NCI-H2196 treated with DMSO at 0.1 percent for 48 hours (cell line): Measurements from ENCODE around the gene DHX58.

ENCODE experiments used
- DNase-seq: peaks from one replicate; lab custom pipeline; 2025; ENCODE audit not compliant: unreplicated experiment; lab: John Stamatoyannopoulos, UW

Gene DHX58

DNA sequence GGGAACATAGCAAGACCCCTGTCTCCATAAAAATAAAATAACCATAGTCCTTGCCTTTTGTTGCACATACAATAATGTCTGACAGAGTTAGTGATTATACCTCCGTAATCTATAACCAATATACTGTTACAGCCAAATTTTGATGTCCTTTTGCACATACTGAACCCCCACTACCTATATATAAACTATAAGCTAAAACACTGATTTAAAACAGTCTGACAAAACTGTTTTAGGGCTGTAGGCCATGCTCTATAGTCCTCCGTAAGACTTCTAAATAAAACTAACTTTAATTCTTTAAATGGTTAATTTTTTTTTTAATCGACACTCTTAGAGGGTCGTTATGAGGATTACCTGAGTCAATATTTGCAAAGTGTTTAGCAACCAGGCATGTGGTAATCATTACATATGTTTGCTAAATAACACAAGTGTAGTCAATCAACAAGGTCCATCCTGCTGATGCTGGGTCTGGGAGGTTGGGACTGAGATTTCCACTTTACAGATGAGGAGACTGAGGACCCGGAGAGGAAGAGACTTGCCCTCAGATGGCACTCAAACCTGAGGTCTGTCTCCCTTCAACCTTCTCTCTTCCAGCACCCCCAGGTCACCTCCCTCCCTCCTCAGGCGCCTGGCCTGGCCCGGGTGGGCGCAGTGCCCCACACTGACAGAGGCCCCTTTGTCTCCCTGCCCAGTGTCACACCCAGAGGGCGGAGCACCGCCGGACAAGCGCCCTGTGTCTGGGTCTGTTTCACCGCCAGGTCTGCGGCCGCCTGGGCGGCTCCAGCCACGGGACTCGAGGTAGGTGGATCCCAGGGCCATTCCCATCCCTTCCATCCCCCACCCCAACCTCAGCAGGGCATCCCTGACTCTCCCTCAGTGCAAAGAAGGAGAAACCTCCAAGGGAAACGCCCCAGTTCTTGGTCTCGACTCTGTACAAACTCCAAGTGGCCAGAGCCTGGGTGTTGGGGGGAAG, 24.5 kb downstream of the DHX58 start:
- DNase-seq, result no peak

DNA sequence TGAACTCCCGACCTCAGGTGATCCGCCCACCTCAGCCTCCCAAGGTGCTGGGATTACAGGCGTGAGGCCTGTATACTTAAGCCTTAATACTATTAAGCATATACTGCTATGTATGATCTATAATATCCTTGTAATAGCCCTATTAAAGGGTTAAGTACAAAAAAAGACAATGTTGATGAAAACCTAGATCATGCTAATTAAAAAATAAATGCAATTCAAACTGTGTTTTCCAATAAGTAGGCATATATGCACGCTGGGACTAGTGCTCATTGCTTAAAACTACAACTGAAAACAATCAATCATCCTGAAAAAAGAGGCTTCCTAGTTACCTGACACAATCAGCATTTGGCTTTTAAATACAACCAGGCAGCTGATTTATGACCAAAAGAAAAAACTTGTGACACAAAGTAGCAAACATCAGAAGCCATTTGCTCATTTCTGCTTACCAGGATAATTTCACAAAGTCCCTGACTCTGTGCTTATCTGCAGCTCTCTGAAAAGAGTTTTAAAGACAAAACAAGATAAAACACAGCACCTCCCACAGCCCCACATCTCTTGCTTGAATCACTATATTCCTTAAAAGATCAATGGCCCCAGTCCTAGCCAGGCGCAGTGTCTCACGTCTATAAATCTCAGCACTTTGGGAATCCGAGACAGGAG, 25.3 kb downstream of the DHX58 start:
- no peak for DNase-seq

DNA sequence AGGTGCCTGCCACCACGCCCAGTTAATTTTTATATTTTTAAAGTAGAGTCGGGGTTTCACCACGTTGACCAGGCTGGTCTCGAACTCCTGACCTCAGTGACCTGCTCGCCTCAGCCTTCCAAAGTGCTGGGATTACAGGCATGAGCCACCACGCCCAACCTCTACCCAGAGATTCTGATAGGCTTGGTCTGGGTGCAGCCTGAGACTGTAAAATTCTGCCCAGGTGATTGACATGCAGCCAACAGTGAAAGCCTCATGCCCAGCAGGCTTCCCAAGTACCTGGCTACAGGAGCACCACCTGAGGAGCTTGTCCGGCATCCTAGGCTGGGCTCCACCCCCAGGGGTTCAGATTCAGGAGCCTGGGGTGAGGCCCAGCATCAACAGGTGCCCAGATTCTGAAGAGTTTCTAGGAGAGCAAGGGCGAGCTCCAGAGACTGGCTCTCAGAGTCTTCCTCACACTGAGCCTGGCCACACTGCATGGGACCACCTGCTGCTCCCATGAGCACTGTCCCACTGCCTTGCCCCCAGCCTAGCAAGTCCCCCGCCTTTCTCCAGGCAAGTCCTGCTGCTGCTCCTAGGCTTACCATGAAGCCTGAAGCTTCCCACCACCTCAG, 30.9 kb downstream of the DHX58 start:
- no peak for DNase-seq

DNA sequence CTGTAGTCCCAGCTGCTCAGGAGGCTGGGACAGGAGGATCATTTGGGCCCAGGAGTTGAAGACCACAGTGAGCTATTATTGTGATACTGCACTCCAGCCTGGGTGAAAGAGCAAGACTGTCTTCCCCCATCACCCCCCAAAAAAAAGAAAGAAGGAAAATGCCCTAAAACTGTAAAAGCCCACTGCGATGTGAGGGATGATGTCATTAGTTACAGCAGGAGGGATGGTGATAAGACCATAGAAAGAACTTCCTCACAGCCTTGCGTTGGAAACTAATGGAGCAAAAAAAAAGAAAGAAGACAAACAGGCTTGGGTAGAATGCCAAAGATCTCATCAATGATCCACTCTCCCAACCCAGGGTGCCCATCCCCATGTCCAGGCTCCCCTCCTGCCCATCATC, 33.0 kb downstream of the DHX58 start:
- DNase-seq, result no peak

DNA sequence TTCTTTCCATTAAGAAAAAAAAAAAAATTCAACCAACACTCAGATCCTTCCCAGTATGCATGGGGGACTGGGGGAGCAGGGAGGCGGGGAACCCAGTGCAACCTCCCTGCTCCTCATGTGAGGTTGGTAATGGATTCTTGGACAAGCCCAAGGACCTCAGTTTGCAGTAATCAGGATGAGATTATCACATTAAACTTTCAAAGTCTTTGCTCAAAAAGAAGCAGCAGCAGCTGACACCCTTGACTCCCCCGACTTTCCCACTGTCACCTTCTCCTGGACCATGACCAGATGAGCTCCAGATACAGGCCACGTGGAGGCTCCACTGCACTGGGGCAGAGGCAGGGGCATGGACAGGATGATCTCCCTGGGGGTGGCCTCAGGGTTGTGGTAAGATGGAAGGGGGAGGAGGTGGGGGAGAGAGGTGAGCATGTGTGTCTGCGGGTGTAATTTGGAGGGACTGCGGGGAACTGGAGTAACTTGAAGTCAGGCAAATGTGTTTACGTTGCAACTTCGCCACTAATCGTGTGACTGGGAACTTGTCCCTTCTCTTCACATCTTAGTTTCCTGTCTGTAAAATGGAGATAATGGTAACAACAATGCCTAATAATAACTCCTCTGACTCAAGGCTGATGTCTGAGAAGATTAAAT, 34.0 kb downstream of the DHX58 start:
- DNase-seq, result no peak

DNA sequence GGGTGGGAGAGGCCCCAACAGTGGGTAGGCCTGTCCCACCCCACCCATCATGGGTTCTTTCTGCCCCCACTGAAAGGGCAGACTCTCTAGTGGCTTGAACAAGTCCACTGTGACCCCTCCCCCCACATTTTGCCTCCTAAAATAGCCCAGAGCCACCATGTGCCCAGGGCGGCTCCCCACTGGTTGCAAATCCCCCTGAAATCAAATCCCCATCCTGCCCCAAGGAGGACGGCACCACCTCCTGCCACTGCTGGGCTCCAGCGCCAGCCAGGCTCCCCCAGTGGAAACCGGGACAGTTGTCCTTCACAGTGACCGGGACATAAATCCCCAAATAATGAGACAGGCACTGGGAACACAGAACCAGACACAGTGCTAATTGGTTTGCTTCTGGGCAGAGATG, 34.8 kb downstream of the DHX58 start:
- no peak for DNase-seq

DNA sequence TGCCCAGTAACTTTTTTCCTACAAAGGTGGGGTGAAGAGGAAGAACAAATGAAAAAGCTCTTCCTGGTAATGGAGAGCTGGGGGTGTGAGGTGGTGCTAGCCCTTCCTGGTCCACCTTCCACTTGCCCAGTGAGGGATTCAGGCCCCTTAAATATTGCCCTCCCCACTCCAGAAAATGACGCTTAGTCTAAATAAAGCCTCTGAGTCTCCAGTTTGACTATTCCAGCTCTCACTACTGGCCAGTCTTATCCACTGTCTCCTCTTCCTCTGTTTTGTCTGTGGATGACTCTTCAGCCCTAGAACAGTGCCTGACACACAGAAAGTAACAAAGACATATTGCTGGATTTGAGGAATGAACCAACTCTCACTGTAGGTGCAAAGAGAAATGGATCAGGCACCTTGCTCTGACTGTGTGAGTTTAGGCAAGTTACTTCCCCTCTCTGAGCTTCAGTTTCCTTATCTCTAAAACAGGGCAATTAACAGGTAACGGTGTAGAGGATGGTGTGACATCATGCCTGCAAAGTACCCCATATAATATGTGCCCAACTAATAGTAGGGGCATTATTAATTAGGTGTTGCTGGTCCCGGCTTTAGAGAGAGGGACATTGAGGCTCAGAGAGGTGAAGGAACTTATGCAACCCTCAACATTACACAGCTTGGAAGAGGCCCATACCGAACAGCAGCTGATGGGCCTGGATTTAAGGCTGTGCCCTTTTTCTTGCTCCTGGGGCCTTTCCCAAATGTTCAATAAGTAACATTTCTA, 35.5 kb downstream of the DHX58 start:
- DNase-seq, result no peak

DNA sequence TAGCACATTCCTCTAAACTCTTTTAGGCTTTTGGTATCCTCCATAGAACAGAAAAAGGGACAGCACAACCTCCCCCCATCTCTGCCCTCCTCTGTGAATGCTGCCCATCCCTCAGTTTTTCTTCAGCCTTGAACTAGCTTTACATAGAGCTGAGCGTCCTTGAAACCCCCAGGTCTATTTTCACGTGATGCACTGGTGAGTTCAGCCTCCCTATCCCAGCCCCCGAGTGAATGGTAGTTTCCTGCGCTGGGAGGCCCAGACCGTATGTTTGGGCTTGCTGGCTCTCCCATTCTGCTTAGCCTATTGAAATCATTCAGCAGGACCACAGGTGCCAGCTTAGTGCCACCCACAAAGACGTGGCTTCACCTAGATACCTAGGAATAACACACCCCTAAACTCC, 36.7 kb downstream of the DHX58 start:
- no peak for DNase-seq

DNA sequence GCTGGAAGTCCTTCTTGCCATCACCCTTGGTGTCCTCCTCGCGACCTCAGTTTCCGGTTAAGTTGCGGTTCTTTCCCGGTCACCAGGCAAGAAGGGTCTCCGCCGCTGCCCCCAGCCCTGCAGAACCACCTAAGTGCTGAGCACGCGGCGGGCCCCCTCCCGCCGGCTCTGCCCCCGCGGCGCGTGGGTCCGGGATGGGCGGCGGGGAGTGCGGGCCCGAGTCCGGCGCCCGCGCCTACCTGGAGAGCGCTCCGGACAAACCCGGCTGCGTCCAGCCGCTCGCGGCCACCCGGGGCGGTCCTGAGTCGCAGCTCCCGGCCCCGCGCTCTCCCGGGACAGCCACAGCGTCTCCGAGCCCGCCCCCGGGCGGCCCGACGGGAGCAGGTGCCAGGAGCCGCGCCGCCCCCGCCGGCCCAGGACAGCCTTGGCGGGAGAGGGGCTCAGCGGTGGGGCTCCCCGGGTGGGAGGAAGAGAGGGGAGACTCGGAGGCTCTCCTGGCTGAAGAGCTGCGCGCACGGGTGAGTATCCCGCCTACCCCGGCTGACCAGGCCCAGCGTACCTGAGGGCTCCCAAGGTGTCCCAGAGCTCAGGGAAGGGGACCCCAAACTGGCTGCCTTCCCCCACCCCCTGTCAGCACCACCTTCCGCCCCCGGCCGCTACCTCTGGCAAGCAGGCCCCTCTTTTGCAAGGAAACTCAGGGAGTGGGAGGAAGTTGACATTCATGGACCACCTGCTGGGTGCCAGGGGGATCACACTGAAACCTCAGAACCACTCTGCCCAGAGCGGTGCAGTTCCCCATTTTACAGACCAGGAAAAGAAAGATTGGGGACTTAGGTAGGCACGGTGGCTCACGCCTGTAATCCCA, 40.0 kb downstream of the DHX58 start:
- DNase-seq, result no peak

DNA sequence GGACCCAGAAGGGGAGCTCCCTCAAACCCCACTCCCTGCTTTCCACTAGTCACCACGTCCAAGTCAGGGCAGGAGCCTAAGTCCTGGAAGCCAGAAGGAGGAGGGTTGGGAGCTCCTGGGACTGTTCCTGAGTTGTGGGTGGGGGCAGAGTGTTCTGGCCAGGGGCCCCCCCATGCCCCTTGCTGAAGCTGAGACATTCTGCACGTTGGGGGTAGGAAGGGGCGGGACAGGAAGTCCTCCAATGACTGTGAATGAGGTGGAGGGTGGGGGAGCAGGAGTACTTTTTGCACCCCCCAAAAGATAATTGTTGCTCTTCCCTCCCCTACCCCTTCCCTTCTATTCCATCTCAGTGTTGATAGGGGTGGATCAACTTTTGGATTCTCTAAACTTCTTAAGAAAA, 40.7 kb downstream of the DHX58 start:
- no peak for DNase-seq

DNA sequence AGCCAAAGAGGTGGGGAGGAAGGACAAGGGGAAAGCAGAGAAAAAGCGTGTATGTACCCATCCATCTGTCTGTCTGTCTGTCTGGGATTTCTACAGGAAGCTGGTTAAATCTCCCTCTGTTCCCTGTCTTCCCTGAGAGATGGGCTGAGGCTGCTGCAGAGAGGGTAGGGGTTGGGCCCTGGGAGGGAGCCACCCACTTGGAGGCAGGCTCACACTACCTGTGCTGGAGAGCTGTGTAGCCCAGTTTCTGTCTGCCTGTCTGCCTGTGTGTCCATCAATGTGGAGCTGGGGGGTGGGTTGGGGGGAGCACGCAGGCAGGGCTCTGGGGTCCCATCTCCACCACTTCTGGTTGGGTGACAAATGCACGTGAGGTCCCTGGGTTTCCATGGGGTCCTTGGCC, 43.5 kb downstream of the DHX58 start:
- DNase-seq, result no peak

DNA sequence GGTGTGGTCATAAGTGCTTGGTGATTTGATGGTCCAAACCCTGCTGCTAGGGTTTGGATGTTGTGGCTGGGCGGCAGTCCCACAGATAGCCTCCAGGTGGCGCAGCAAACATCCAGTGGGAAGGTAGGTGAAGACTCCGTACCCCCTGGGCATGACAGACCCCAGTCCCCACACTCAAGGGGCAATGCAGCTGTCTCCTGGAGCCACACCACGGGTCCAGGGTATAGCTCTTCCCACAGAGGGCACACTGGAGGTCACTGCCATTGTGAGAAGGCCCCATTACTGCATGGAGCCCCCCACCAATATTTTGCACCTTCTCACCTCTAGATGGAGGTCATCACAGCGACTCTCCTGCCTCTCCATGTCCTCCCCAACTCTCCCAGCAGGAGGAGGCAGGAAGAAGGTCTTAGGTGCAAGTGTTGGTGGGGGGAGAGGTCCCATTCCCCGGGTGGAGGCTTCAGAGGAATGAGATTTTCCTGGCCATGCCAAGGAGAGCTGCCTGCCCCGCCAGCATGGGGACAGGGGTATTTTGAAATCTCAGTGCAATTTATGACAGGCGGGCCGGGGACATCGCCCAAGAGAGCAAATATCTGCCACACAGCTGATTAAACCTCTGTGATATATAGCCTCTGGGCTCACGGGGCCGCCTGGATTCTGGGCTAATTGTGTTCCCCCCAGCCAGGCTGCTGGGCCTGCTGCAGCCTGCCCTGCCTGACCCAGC, 45.0 kb downstream of the DHX58 start:
- DNase-seq, result no peak

DNA sequence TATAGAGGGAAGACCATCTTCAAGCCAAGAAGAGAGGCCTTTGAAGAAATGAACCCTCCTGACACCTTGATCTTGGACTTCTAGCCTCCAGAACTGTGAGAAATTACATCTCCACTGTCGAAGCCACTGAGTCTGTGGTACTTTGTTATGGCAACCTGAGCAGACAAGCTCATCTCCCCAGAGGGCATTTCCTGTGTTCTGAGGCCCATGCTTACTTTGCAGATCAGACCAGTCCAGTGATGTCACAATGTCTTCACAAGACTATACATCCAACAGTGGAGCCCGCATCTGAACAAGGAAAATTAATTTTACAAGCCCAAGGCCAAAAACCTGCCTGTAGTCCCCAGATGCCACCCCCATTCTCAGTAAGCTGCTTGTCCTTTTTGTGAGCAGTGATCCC, 47.3 kb downstream of the DHX58 start:
- DNase-seq, result no peak

DNA sequence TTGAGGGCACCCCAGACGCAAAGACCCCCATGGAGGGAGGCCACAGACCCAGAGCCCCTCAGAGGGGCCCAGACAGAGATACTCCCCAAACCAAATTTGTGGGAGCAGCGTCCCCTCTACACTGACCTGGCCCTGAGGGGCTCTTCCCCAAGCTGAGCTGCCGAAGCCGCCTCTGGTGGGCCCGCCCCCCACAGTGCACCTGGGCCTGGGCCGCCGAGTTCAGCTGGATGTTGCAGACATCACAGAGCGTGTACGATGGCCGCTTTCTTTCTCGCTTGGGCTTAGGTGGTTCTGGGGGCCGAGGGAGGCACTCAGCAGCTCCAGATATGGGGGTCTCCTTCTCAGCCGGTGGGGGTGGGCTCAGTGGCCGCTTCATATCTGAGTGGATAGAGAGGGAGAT, 49.8 kb downstream of the DHX58 start:
- no peak for DNase-seq

DNA sequence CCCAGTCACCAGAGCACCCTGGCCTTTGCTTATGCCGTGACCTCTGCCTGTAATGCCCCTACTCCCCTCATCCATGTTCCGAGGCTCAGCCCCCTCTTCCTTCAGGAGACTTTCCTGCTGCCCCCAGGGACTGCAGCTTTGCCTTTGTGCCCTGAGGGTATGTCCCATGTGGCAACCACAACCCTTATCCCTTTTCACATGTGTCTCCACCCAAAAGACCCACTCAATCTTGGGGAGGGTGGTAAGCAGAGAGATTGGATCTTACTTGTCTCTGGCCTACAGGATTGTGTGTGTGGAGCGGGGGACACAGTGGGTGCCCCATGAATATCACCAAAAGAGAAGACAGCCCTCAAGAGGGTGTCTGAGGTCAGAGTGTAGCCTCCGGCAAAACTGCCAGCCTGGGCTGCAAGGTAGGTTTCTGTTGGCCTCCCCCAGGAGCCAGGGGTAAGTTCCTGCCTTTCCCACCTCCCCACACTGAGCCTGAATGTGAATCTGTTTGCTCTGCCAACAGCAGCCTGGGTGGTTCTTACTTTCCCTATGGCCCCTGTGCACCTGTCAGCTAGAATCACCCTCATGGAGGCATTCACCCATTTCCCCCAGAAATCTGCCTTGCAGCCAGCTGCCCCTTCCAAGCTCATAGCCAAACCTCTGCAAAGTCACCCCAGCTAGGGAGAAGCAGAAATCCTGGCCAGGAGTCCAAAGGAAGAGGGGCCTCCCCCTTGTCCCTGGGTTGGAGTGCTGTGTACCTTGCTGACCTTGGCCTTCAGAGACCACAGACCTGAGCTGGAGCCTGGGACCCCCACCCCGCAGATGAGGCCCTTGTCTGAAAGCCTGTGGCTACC, 50.6 kb downstream of the DHX58 start:
- no peak for DNase-seq

DNA sequence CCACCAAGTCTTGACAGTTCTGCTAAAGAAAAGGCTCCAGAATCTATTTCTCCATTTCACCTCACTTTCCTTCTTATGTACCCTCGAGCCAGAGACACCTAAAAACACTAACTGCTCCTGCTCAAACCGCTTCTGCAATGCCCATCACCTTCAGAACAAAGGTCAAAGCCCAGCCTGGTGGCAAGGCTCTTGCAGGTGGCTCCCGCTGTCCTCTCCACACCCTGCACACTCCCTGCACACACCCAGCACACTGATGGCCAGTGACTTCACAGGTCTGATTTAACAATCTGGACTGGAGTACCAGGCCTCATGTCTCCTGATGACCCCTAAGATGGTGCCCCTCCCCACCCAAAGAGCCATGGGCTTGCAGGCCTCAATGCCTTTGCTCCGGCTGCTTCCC, 52.3 kb downstream of the DHX58 start:
- no peak for DNase-seq

DNA sequence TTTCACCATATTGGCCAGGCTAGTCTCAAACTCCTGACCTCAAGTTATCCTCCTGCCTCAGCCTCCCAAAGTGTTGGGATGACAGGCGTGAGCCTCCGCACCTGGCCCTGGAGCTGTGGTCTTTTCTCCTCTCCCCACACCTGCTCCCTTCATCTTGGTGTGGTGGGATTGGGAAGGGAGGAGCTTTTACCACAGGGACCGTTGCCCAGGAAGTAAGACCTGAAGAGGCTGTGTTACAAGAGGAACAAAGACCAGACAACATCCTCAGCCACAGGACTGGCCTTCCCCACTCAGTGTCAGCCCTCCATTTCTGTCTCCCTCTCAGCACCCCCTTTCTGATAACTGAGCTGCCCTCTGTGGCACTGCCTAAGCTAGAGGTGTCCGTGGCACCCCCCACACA, 52.7 kb downstream of the DHX58 start:
- DNase-seq, result no peak

DNA sequence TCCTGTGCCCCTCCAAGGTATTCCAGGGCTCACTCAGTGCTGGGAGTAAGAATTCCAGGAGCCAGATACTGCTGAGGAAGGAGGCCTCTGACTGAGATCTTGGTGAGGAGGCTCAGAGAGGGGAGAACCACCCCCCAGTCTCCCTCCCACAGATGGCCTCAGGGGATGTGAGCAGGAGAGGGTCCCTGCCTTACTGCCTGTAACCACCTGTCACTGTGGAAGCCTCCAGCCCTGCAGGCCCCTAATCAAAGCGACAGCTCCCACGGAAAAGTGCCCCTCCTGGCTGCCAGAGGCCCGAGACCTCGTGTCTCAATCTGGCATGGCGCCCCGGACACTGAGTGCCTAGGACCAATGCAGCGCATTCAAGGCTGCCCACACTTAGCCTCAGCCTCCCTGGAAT, 54.5 kb downstream of the DHX58 start:
- no peak for DNase-seq
